ENCODE measurements around the gene ZBTB7C. TPM values are rescaled to one million over a fixed set of nuclear protein-coding genes. Genes with fewer than 3 reads are reported as not detected.

Gene ZBTB7C
- polyA plus RNA-seq, 1 of the 3 experiments (the other 2 are of a cell fraction) = 0.05 TPM

- peak; percentile 63 for DNase-seq
- Histone ChIP-seq H3K4me3 (ENCODE audit: low read depth in 2 of 2, low read length in 1 of 2) (no peak overlapping the region), H3K9me3 (no peaks in the 10 kb centered on the region), H3K79me2 (ENCODE audit: insufficient read depth) (no peaks in the 10 kb centered on the region), H3K27ac (ENCODE audit: low read depth in 2 of 2, low read length in 1 of 2) (peak overlapping the region in 1 of 2 experiments; percentile 81; a peak in 2 of 4 replicates), H3K27me3 (ENCODE audit: insufficient read depth) (peaks cover 12% of the 10 kb centered on the region; the same call in 1 of the 2 replicates), H3F3A (replicated peaks; ENCODE audit: insufficient read depth) (no peaks in the 10 kb centered on the region), H4K20me1 (ENCODE audit: insufficient read depth) (no peaks in the 10 kb centered on the region), H3K9me2 (no peaks in the 10 kb centered on the region), H3K4me2 (no peak overlapping the region), H3K9ac (no peak overlapping the region), H3K4me1 (ENCODE audit: control insufficient read depth in 1 of 2, insufficient read depth in 2 of 2, low read depth in 1 of 2, low read length in 1 of 2) (peaks cover 0 to 43% of the 10 kb centered on the region in 2 experiments; a peak in 2 of 4 replicates), H3K36me3 (replicated peaks in 1 of 2; ENCODE audit: control insufficient read depth in 1 of 2, insufficient read depth in 2 of 2, low read length in 1 of 2) (no peaks in the 10 kb centered on the region), H2AFZ (ENCODE audit: low read depth) (no peak overlapping the region)
- CTCF ChIA-PET = interaction anchor here (0.7 to 2.3 kb wide), 6 partner anchors 19 to 259 kb away, joined by 3 to 10 read pairs (median 3); no protein-coding TSS in a partner anchor
- POLR2A ChIA-PET = no interaction called here
- TF ChIP-seq FOSL2 (IDR thresholded peaks at IDR 0.05; ENCODE audit: borderline replicate concordance, low read depth) (no peak), GATA2 (CRISPR knock-in tag; IDR thresholded peaks at IDR 0.05) (0 out of 2 replicates have a peak, but pooled peaks have one; percentile 21)
- 40% methylated on average over 6 of the region's 6 CpGs for WGBS (ENCODE audit: low lambda C conversion rate)
Measured at GRCh38 chr18:48186861-48187260, 222.3 kb downstream of the ZBTB7C start.

GRCh38 chr18:48186131-48186766 is 222.9 kb downstream of the ZBTB7C start:
- POLR2A ChIA-PET = no interaction called here
- peak; percentile 67 for DNase-seq
- no peaks in the 10 kb centered on the region for H3K9me3 ChIP-seq
- H2AFZ ChIP-seq (ENCODE audit: low read depth) = no peak overlapping the region
- H3K27ac ChIP-seq (ENCODE audit: low read depth in 2 of 2, low read length in 1 of 2) = peak overlapping the region in 1 of 2 experiments; percentile 81; a peak in 2 of 4 replicates
- peaks cover 12% of the 10 kb centered on the region; the same call in 1 of the 2 replicates for H3K27me3 ChIP-seq (ENCODE audit: insufficient read depth)
- H3K9ac ChIP-seq = no peak overlapping the region
- H3K4me2 ChIP-seq = no peak overlapping the region
- CTCF ChIA-PET = interaction anchor here (0.7 to 2.3 kb wide), 6 partner anchors 18 to 260 kb away, joined by 3 to 10 read pairs (median 3); no protein-coding TSS in a partner anchor
- WGBS (ENCODE audit: low lambda C conversion rate) = 53% methylated on average over 20 of the region's 20 CpGs
- H3F3A ChIP-seq (replicated peaks; ENCODE audit: insufficient read depth) = no peaks in the 10 kb centered on the region
- H3K4me1 ChIP-seq (ENCODE audit: control insufficient read depth in 1 of 2, insufficient read depth in 2 of 2, low read depth in 1 of 2, low read length in 1 of 2) = peaks cover 0 to 47% of the 10 kb centered on the region in 2 experiments; a peak in 2 of 4 replicates
- H3K79me2 ChIP-seq (ENCODE audit: insufficient read depth) = no peaks in the 10 kb centered on the region
- no peaks in the 10 kb centered on the region for H3K9me2 ChIP-seq
- H3K4me3 ChIP-seq (ENCODE audit: low read depth in 2 of 2, low read length in 1 of 2) = no peak overlapping the region; a peak in 1 of 4 replicates
- H3K36me3 ChIP-seq (replicated peaks in 1 of 2; ENCODE audit: control insufficient read depth in 1 of 2, insufficient read depth in 2 of 2, low read length in 1 of 2) = no peaks in the 10 kb centered on the region
- H4K20me1 ChIP-seq (ENCODE audit: insufficient read depth) = no peaks in the 10 kb centered on the region
- TF ChIP-seq FOXM1 (IDR thresholded peaks at IDR 0.05; ENCODE audit: low read depth) = no peak
- TF ChIP-seq MXI1 (IDR thresholded peaks at IDR 0.05; ENCODE audit: low read depth, low read length) = peak; percentile 41; the same call in 1 of the 2 replicates

GRCh38 chr18:48184118-48184517 is 225.1 kb downstream of the ZBTB7C start:
- no peak for DNase-seq
- TF ChIP-seq FOXJ3 (CRISPR knock-in tag; IDR thresholded peaks at IDR 0.05) (no peak), RCOR1 (IDR thresholded peaks at IDR 0.05; ENCODE audit: low read length) (no peak), MAX (IDR thresholded peaks at IDR 0.05; ENCODE audit: low read depth) (no peak), RXRA (IDR thresholded peaks at IDR 0.05; ENCODE audit: borderline replicate concordance, low read depth) (no peak), USF2 (IDR thresholded peaks at IDR 0.05; ENCODE audit: borderline replicate concordance, low read depth, low read length) (no peak), MXI1 (IDR thresholded peaks at IDR 0.05; ENCODE audit: low read depth, low read length) (no peak), GATA2 (CRISPR knock-in tag; IDR thresholded peaks at IDR 0.05) (no peak), GABPA (IDR thresholded peaks at IDR 0.05; ENCODE audit: low read depth) (no peak), NRF1 (IDR thresholded peaks at IDR 0.05; ENCODE audit: low read depth, low read length) (no peak), FOSL2 (IDR thresholded peaks at IDR 0.05; ENCODE audit: borderline replicate concordance, low read depth) (no peak), ZBTB33 (IDR thresholded peaks at IDR 0.05; ENCODE audit: borderline replicate concordance, low read depth) (no peak)

More at GRCh38 chr18:48184118-48184517, 225.1 kb downstream of the ZBTB7C start:
- Histone ChIP-seq H3F3A (replicated peaks; ENCODE audit: insufficient read depth) (no peaks in the 10 kb centered on the region), H3K9ac (no peak overlapping the region), H3K4me1 (ENCODE audit: control insufficient read depth in 1 of 2, insufficient read depth in 2 of 2, low read depth in 1 of 2, low read length in 1 of 2) (peaks cover 0 to 59% of the 10 kb centered on the region in 2 experiments; a peak in 2 of 4 replicates), H3K36me3 (replicated peaks in 1 of 2; ENCODE audit: control insufficient read depth in 1 of 2, insufficient read depth in 2 of 2, low read length in 1 of 2) (no peaks in the 10 kb centered on the region), H2AFZ (ENCODE audit: low read depth) (no peak overlapping the region), H3K9me2 (no peaks in the 10 kb centered on the region), H3K27me3 (ENCODE audit: insufficient read depth) (peaks cover 8% of the 10 kb centered on the region; the same call in 1 of the 2 replicates), H3K27ac (ENCODE audit: low read depth in 2 of 2, low read length in 1 of 2) (peak overlapping the region in 1 of 2 experiments; percentile 81; a peak in 2 of 4 replicates), H3K79me2 (ENCODE audit: insufficient read depth) (no peaks in the 10 kb centered on the region), H3K4me3 (ENCODE audit: low read depth in 2 of 2, low read length in 1 of 2) (no peak overlapping the region), H4K20me1 (ENCODE audit: insufficient read depth) (no peaks in the 10 kb centered on the region), H3K9me3 (no peaks in the 10 kb centered on the region), H3K4me2 (no peak overlapping the region)
- ChIA-PET POLR2A (interaction anchor here (1.2 kb wide), 1 partner anchor 22 kb away, joined by 3 read pairs; no protein-coding TSS in a partner anchor), CTCF (interaction anchor here (0.7 to 3.7 kb wide), 4 partner anchors 26 to 150 kb away, joined by 3 to 19 read pairs (median 3); no protein-coding TSS in a partner anchor)
- WGBS (ENCODE audit: low lambda C conversion rate) = 47% methylated on average over 6 of the region's 6 CpGs

Measured in SK-N-SH (cell line).